MM.1S (cell line): ENCODE results near the gene TFDP1.

Experiments
- CTCF ChIP-seq: fragments of 300-600 bp; sonication (generic); IDR thresholded peaks from 2 replicates; pipeline ENCODE4 v1.5.1; 2016; ENCODE audit warnings: antibody characterized with exemption, low read length, mixed read lengths
- EZH2 ChIP-seq: fragments of 300-600 bp; sonication (generic); optimal IDR thresholded peaks from 2 replicates; pipeline ENCODE3; 2017; ENCODE audit warnings: low read depth, mild to moderate bottlenecking, antibody characterized with exemption, low read length, mixed read lengths
- EZH2phosphoT487 ChIP-seq: fragments of 300-600 bp; sonication (generic); IDR thresholded peaks from 2 replicates; pipeline ENCODE4 v1.6.1; 2018; ENCODE audit warnings: antibody characterized with exemption, low read length

GRCh38 chr13:113642563-113642962 lies 58.0 kb downstream of the TFDP1 start:
- TF ChIP-seq CTCF (no peak), EZH2 (no peak), EZH2phosphoT487 (no peak)
